AG09309 (cell line): ENCODE measurements around the gene HK1.
"Not testable (repeated sequence)": the region's sequence is repeated elsewhere in the genome, so short reads cannot be mapped to it uniquely, and the experiment has no call there.

ENCODE experiments used
- DNase-seq: peaks from one replicate; pipeline ENCODE4 v3.0.0-alpha.2; 2010; ENCODE audit warnings: low read depth
- H3K4me3 ChIP-seq: 2 replicates; pipeline ENCODE4 v1.5.1; 2011; ENCODE audit warnings: mild to moderate bottlenecking, low read depth, low read length, moderate library complexity; ENCODE audit not compliant: control insufficient read depth
- CTCF ChIP-seq: IDR thresholded peaks from 2 replicates; pipeline ENCODE4 v1.5.1; 2011; ENCODE audit warnings: mild to moderate bottlenecking, low read depth, low read length, inconsistent platforms; ENCODE audit not compliant: insufficient read depth, control insufficient read depth; ENCODE audit errors: missing control alignments

Gene HK1

GRCh38 chr10:69439813-69440506, 161.7 kb downstream of the HK1 start:
- H3K4me3 ChIP-seq, result no peak overlapping the region
- peak; percentile 52 for DNase-seq
- TF ChIP-seq CTCF, result no peak

GRCh38 chr10:69443354-69443753, 165.1 kb downstream of the HK1 start:
- DNase-seq, result no peak
- no peak for TF ChIP-seq CTCF
- H3K4me3 ChIP-seq, result no peak overlapping the region

- no peak for DNase-seq
- no peak overlapping the region for H3K4me3 ChIP-seq
- no peak for TF ChIP-seq CTCF
Observed at GRCh38 chr10:69445041-69445440, 166.7 kb downstream of the HK1 start.

- no peak for TF ChIP-seq CTCF
- no peak overlapping the region for H3K4me3 ChIP-seq
- no peak for DNase-seq
Observed at GRCh38 chr10:69446229-69446628, 167.9 kb downstream of the HK1 start.

GRCh38 chr10:69446650-69447151, 168.4 kb downstream of the HK1 start:
- no peak for DNase-seq
- H3K4me3 ChIP-seq, result no peak overlapping the region

GRCh38 chr10:69449841-69450240, 171.5 kb downstream of the HK1 start:
- peak; percentile 41 for TF ChIP-seq CTCF
- DNase-seq, result no peak
- no peak overlapping the region for H3K4me3 ChIP-seq

More at GRCh38 chr10:69446650-69447151, 168.4 kb downstream of the HK1 start:
- no peak for TF ChIP-seq CTCF

- H3K4me3 ChIP-seq, DNase-seq: not testable (repeated sequence)
Observed at GRCh38 chr10:69450395-69450794, 172.1 kb downstream of the HK1 start.
